ENCODE data around the gene FSHR.

GRCh38 chr2:48978131-48978530 lies 176.2 kb downstream of the FSHR start:
- TF ChIP-seq CTCF (IDR thresholded peaks at IDR 0.05 in 4 of 5, conservative IDR thresholded peaks at IDR 0.05 in 1 of 5), result no peak
- no peak for TF ChIP-seq POLR2A (IDR thresholded peaks at IDR 0.05)

Data from gastrocnemius medialis (tissue), 4 donors.